K562 (cell line): ENCODE results near the gene S100A4. TPM values are rescaled to one million over a fixed set of nuclear protein-coding genes. Genes with fewer than 3 reads are reported as not detected.
A peak's percentile ranks its signal among the peaks of the same experiment; 100 is the strongest.

Source experiments
- ATAC-seq: fragments of 200-7000 bp; cut with Tn5 transposase; 3 replicates; pipeline ENCODE4 v1.9.1; 2020; ENCODE audit warnings: moderate library complexity
- BruUV-seq: library from RNA; stranded (reverse); fragments of 400-500 nt; replicated peaks from 2 replicates; lab custom pipeline; 2021; lab: Mats Ljungman, UMichigan
- CTCF ChIA-PET: fragments of 300-600 bp; formaldehyde crosslinking; extraction: SDS; loops from one replicate; lab custom pipeline; 2021; ENCODE audit warnings: low intra/inter-chr PET ratio; lab: Yijun Ruan, JAX
- POLR2A ChIA-PET: fragments of 300-600, 350-650 bp; sonication (Branson Sonifier 250); formaldehyde crosslinking; extraction: SDS; loops from one replicate; lab custom pipeline; 2021; ENCODE audit warnings: antibody characterized with exemption, inconsistent platforms; lab: Yijun Ruan, JAX
- DNase-seq, 4 experiments: peaks; one replicate each; pipeline versions ENCODE4 v3.0.0 to v3.0.0-alpha.2; 2011 to 2018; ENCODE audit warnings: low spot score in 3 of 4, mixed read lengths in 3 of 4; ENCODE audit errors: extremely low read depth in 1 of 4
- FAIRE-seq: peaks from 2 replicates; lab custom pipeline; 2011; peaks lifted over from hg19 to GRCh38; lab: Jason Lieb, UNC
- H2AFZ ChIP-seq: 2 replicates; pipeline ENCODE4 v1.6.0; 2011; ENCODE audit warnings: low read depth, low read length, control low read depth, inconsistent platforms
- H3K27ac ChIP-seq: fragments of 200-600 bp; 3 replicates; pipeline ENCODE4 v1.8.0; 2011; ENCODE audit warnings: low read depth, mild to moderate bottlenecking, control low read depth, inconsistent platforms, low read length, moderate library complexity, mixed read lengths; ENCODE audit errors: extremely low read depth
- H3K27me3 ChIP-seq, 2 experiments: fragments of 300-600 bp in 1 of 2; 2 replicates in 1 of 2; 3 replicates in 1 of 2; pipeline versions ENCODE4 v1.6.0 to v1.8.0; 2011; ENCODE audit warnings: inconsistent platforms in 2 of 2, low read length in 2 of 2, mild to moderate bottlenecking in 1 of 2, mixed read lengths in 1 of 2, moderate library complexity in 1 of 2; ENCODE audit not compliant: control insufficient read depth in 2 of 2, insufficient read depth in 2 of 2
- H3K36me3 ChIP-seq: fragments of 300-600 bp; 3 replicates; pipeline ENCODE4 v1.8.0; 2011; ENCODE audit warnings: mild to moderate bottlenecking, low read length, inconsistent platforms; ENCODE audit not compliant: control insufficient read depth, insufficient read depth
- H3K4me1 ChIP-seq, 2 experiments: fragments of 200-600 bp in 1 of 2; replicated peaks in 1 of 2; 2 replicates in 1 of 2; 3 replicates in 1 of 2; pipeline versions ENCODE4 v1.5.1 to v1.8.0; 2011; ENCODE audit warnings: inconsistent platforms in 2 of 2, low read length in 2 of 2, mild to moderate bottlenecking in 1 of 2, mixed read lengths in 1 of 2, moderate library complexity in 1 of 2; ENCODE audit not compliant: control insufficient read depth in 2 of 2, insufficient read depth in 2 of 2
- H3K4me2 ChIP-seq: 2 replicates; pipeline ENCODE4 v1.6.1; 2011; ENCODE audit warnings: low read length, control low read depth, inconsistent platforms, mixed read lengths; ENCODE audit not compliant: insufficient read depth
- H3K4me3 ChIP-seq: fragments of 200-600 bp; sonication (generic), shearing (Covaris generic); 2 replicates; pipeline ENCODE4 v1.5.1; 2016; ENCODE audit warnings: control low read depth, inconsistent platforms
- H3K79me2 ChIP-seq: fragments of 200-600 bp; 3 replicates; pipeline ENCODE4 v1.8.0; 2011; ENCODE audit warnings: low read length, inconsistent platforms; ENCODE audit not compliant: control insufficient read depth, insufficient read depth
- H3K9ac ChIP-seq, 2 experiments: 2 replicates each; pipeline versions ENCODE4 v1.6.0 to v1.6.1; 2011; ENCODE audit warnings: low read depth in 2 of 2, low read length in 2 of 2, control low read depth in 1 of 2, inconsistent platforms in 1 of 2, mild to moderate bottlenecking in 1 of 2, mixed read lengths in 1 of 2; ENCODE audit not compliant: insufficient read depth in 1 of 2
- H3K9me1 ChIP-seq: one replicate; pipeline ENCODE4 v1.6.0; 2011; ENCODE audit warnings: inconsistent platforms, mild to moderate bottlenecking, low read length, moderate library complexity; ENCODE audit not compliant: control insufficient read depth, insufficient read depth
- H3K9me3 ChIP-seq: replicated peaks from 2 replicates; pipeline ENCODE4 v1.5.1; 2011; ENCODE audit warnings: low read depth, low read length, inconsistent platforms; ENCODE audit not compliant: control insufficient read depth, insufficient read depth
- H4K20me1 ChIP-seq: replicated peaks from 2 replicates; pipeline ENCODE4 v1.6.1; 2011; ENCODE audit warnings: low read length, inconsistent platforms, mixed read lengths; ENCODE audit not compliant: control insufficient read depth, insufficient read depth
- HMGN3 ChIP-seq: IDR thresholded peaks from 2 replicates; pipeline ENCODE4 v1.6.1; 2011; ENCODE audit warnings: borderline replicate concordance, low read depth, mild to moderate bottlenecking, mixed read lengths, low read length; ENCODE audit not compliant: insufficient read length; ENCODE audit errors: extremely low read depth
- L3MBTL2 ChIP-seq: fragments of 450-650 bp; IDR thresholded peaks from 2 replicates; pipeline ENCODE4 v1.6.1; 2016; ENCODE audit warnings: mild to moderate bottlenecking, moderate library complexity
- SPI1 ChIP-seq: IDR thresholded peaks from 2 replicates; pipeline ENCODE4 v1.6.1; 2011; ENCODE audit warnings: low read depth, low read length, control low read depth, borderline replicate concordance
- WGBS: fragments of 100-300 bp; shearing (Covaris generic); methylation state at CpG from one replicate; pipeline ENCODE4 v1.1.6; 2016; ENCODE audit warnings: low coverage, mixed read lengths; ENCODE audit not compliant: insufficient coverage; ENCODE audit errors: missing lambda C conversion rate; 5-methylcytosine and 5-hydroxymethylcytosine counted together
- in situ Hi-C: fragments of 300-500 bp; cut with MboI; formaldehyde crosslinking; loops from 4 replicates; pipeline ENCODE4 v1.15.0; 2018; ENCODE audit warnings: inconsistent platforms, mixed read lengths
- intact Hi-C: fragments of 100-400 bp; cut with micrococcal nuclease; formaldehyde crosslinking; loops from 2 replicates; pipeline ENCODE4 v1.14.2; 2022
- polyA plus RNA-seq, 8 experiments: library from polyadenylated mRNA; depleted of rRNA in 4 of 8; stranded (reverse) in 5 of 8; unstranded in 3 of 8; fragments of >200 nt; fragmentation: Nextera tagmentation in 2 of 8; fragmentation: Illumina TruSeq in 1 of 8; extraction: Ambion mirVana in 2 of 8; extraction: Trizol in 1 of 8; gene quantifications; 2 replicates each; pipeline versions ENCODE4 v1.2.1 to v1.2.3, GENCODE V29; 2011 to 2014; ENCODE audit warnings: inconsistent platforms in 1 of 8, missing spikeins in 1 of 8
- total RNA-seq, 7 experiments: library from RNA; depleted of rRNA in 6 of 7; stranded (reverse); fragments of >200 nt in 6 of 7; fragmentation: Illumina TruSeq in 2 of 7; extraction: Trizol in 2 of 7; gene quantifications; 2 replicates each; pipeline versions ENCODE4 v1.2.1 to v1.2.3, GENCODE V29; 2011 to 2021; ENCODE audit warnings: low replicate concordance in 1 of 7
- TF ChIP-seq, protein P1 (sequence below), 2 experiments: IDR thresholded peaks; 2 replicates each; pipeline ENCODE4 v1.6.1; 2011; ENCODE audit warnings: borderline replicate concordance in 1 of 2, control low read depth in 1 of 2, low read depth in 1 of 2, low read length in 1 of 2, mild to moderate bottlenecking in 1 of 2, mixed read lengths in 1 of 2, moderate library complexity in 1 of 2; ENCODE audit not compliant: insufficient read depth in 1 of 2, insufficient read length in 1 of 2, poor library complexity in 1 of 2, severe bottlenecking in 1 of 2; ENCODE audit errors: extremely low read depth in 1 of 2

S100A4 gene
- total and polyA plus RNA-seq, 9 of the 15 experiments (the other 6 are each of a cell fraction or from before 2014, with no cell fraction given): 3.7 to 20.1 (median 11.2) TPM

DNA sequence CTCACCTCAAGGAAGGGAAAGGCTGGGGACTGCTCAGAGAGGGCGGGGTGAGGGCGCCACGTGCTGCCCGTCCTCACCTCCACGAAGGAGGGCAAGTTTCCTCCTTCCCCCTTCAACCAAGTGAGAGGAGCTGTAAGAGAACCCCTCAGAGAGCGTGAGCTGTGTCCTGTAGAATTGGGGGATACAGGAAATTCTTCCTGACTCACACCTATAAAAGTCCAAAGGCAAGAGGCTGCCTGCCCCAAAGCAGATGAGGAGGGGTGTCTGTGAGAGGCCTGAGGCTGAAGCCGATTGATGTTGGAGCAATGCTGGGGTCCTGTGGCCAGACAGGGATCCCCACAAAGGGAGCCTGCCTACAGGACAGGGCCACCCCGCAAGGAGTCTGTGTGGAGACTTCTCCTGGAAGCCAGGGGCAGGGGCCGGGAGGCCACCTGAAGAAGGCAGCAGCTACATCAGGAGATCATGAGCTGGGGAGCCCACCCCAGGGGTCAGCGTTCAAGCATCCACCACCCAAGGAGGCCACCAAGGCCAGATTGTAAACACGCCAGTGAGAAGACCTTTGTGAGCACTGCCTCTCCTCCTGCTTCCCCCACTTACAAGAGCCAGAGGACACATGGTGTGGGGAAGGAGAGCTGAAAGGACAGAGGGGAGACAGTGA lies 37.6 kb downstream of the S100A4 start:
- no peaks in the 10 kb centered on the region for H3K9me1 ChIP-seq
- ATAC-seq (no peak), DNase-seq (no peak), FAIRE-seq (no peak)
- no peaks in the 10 kb centered on the region for H3K27me3 ChIP-seq
- in situ Hi-C loops (loop anchor here (5.0 to 10.0 kb wide), 2 partner anchors 156 to 477 kb away; partner anchors contain the start of gene RAB13), intact Hi-C loops (no loop called here)
- no peaks in the 10 kb centered on the region for H3K36me3 ChIP-seq
- WGBS: 75% methylated on average over 6 of the region's 11 CpGs
- no peaks in the 10 kb centered on the region for H3K9me3 ChIP-seq
- TF ChIP-seq HMGN3 (no peak), SPI1 (no peak), L3MBTL2 (peak; percentile 48)
- TF ChIP-seq, protein P1, sequence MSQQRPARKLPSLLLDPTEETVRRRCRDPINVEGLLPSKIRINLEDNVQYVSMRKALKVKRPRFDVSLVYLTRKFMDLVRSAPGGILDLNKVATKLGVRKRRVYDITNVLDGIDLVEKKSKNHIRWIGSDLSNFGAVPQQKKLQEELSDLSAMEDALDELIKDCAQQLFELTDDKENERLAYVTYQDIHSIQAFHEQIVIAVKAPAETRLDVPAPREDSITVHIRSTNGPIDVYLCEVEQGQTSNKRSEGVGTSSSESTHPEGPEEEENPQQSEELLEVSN (IDR thresholded peaks at IDR 0.05; ENCODE audit: borderline replicate concordance in 1 of 2, extremely low read depth in 1 of 2, insufficient read depth in 1 of 2, insufficient read length in 1 of 2, low read depth in 1 of 2, low read length in 1 of 2, poor library complexity in 1 of 2, severe bottlenecking in 1 of 2): peak; percentile 21 to 45
- H3K4me2 ChIP-seq: no peak overlapping the region
- POLR2A ChIA-PET: interaction anchor here (0.5 to 0.8 kb wide), 4 partner anchors 13 to 151 kb away, joined by 3 to 5 read pairs (median 4); partner anchors contain the start of genes S100A5 and SNAPIN
- 0 out of 4 replicates have a peak overlapping the region, but pooled peaks of 1 of the 2 experiments have one; percentile 17 for H3K9ac ChIP-seq
- peaks cover 0 to 9% of the 10 kb centered on the region in 2 experiments; a peak in 2 of 5 replicates for H3K4me1 ChIP-seq
- no peak overlapping the region for H2AFZ ChIP-seq
- CTCF ChIA-PET: interaction anchor here (0.9 to 4.6 kb wide), 2 partner anchors 59 to 479 kb away, joined by 3 to 58 read pairs; partner anchors contain the start of gene S100A2
- H3K4me3 ChIP-seq: no peak overlapping the region
- H4K20me1 ChIP-seq: no peaks in the 10 kb centered on the region
- no peak overlapping the region for H3K27ac ChIP-seq
- no peaks in the 10 kb centered on the region for H3K79me2 ChIP-seq
- BruUV-seq: no TSS peak
